ENCODE data around the gene ZNF446.
"Not testable (repeated sequence)": the region's sequence is repeated elsewhere in the genome, so short reads cannot be mapped to it uniquely, and the experiment has no call there.

Gene ZNF446

DNA sequence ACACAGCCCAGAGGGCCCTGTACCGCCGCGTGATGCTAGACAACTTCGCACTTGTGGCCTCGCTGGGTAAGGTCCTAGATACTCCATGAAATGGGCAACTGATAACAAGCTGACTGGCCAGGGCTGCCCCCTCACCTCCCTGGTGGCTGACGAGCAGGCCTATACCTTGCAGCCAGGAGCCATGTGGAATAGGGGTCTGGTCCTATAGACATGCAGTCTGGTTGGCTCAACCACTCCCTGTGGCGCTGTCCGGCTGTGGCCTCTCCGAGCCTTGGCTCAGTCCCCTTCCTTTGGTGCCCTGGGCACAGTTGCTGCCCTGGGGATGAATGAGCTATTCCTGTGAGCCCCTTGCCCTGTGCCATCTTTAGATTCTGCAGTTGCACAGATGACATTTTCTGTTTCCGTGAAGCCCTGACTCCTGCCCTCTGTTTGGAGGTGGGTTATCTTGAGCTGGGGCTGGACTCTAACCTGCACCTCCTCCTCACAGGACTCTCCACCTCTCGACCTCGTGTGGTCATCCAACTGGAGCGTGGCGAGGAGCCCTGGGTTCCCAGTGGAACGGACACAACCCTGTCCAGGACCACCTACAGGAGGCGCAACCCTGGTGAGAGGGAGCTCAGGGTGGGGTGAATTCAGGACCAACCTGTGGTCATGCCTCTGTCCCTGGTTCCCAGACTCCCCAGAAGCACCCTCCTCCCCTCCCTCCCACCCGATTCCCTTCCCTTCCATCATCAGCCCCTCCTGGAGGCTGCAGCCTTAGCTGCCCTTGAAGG lies 6.7 kb upstream of the ZNF446 start:
- Histone ChIP-seq H3K4me1 (peaks cover 31% of the 10 kb centered on the region), H3K9me3 (no peaks in the 10 kb centered on the region), H3K4me2 (no peak overlapping the region), H3K27me3 (peaks cover 21% of the 10 kb centered on the region), H3K27ac (no peak overlapping the region), H4K20me1 (peaks cover 48% of the 10 kb centered on the region), H3K4me3 (no peak overlapping the region), H3K36me3 (peaks cover 48% of the 10 kb centered on the region), H3K9ac (no peak overlapping the region)
- no peak for TF ChIP-seq Cebpa-rat (IDR thresholded peaks at IDR 0.05)

GRCh38 chr19:58470837-58471543 lies 5.2 kb upstream of the ZNF446 start:
- H3K4me3 ChIP-seq, H3K9ac ChIP-seq, H3K9me3 ChIP-seq, H3K4me2 ChIP-seq, H3K27ac ChIP-seq, H3K27me3 ChIP-seq: not testable (repeated sequence)
- Histone ChIP-seq H3K36me3 (peaks cover 48% of the 10 kb centered on the region), H3K4me1 (peaks cover 41% of the 10 kb centered on the region), H4K20me1 (peaks cover 56% of the 10 kb centered on the region)

GRCh38 chr19:58471736-58472135 lies 4.4 kb upstream of the ZNF446 start:
- Histone ChIP-seq H3K9ac (no peak overlapping the region), H3K4me1 (peaks cover 43% of the 10 kb centered on the region), H3K36me3 (peaks cover 48% of the 10 kb centered on the region), H3K9me3 (no peaks in the 10 kb centered on the region), H3K4me2 (no peak overlapping the region), H3K27ac (no peak overlapping the region), H3K27me3 (no peaks in the 10 kb centered on the region), H3K4me3 (no peak overlapping the region), H4K20me1 (peaks cover 56% of the 10 kb centered on the region)
- TF ChIP-seq Cebpa-rat (IDR thresholded peaks at IDR 0.05) = no peak

- peaks cover 38% of the 10 kb centered on the region for H4K20me1 ChIP-seq
- no peak overlapping the region for H3K27ac ChIP-seq
- H3K9me3 ChIP-seq = no peaks in the 10 kb centered on the region
- H3K4me2 ChIP-seq = peak overlapping the region; percentile 91
- H3K9ac ChIP-seq = peak overlapping the region; percentile 85
- H3K36me3 ChIP-seq = peaks cover 48% of the 10 kb centered on the region
- no peaks in the 10 kb centered on the region for H3K27me3 ChIP-seq
- peaks cover 43% of the 10 kb centered on the region for H3K4me1 ChIP-seq
- no peak for TF ChIP-seq Cebpa-rat (IDR thresholded peaks at IDR 0.05)
- H3K4me3 ChIP-seq = no peak overlapping the region
Measured at GRCh38 chr19:58473775-58474174, 2.4 kb upstream of the ZNF446 start.

GRCh38 chr19:58474291-58474996 lies 1.7 kb upstream of the ZNF446 start:
- Histone ChIP-seq H3K4me2 (peak overlapping the region; percentile 91), H3K27ac (peak overlapping the region; percentile 87), H4K20me1 (peaks cover 31% of the 10 kb centered on the region), H3K4me3 (peak overlapping the region; percentile 74), H3K36me3 (peaks cover 42% of the 10 kb centered on the region), H3K9me3 (no peaks in the 10 kb centered on the region), H3K9ac (peak overlapping the region; percentile 85), H3K4me1 (peaks cover 42% of the 10 kb centered on the region), H3K27me3 (no peaks in the 10 kb centered on the region)
- no peak for TF ChIP-seq Cebpa-rat (IDR thresholded peaks at IDR 0.05)

DNA sequence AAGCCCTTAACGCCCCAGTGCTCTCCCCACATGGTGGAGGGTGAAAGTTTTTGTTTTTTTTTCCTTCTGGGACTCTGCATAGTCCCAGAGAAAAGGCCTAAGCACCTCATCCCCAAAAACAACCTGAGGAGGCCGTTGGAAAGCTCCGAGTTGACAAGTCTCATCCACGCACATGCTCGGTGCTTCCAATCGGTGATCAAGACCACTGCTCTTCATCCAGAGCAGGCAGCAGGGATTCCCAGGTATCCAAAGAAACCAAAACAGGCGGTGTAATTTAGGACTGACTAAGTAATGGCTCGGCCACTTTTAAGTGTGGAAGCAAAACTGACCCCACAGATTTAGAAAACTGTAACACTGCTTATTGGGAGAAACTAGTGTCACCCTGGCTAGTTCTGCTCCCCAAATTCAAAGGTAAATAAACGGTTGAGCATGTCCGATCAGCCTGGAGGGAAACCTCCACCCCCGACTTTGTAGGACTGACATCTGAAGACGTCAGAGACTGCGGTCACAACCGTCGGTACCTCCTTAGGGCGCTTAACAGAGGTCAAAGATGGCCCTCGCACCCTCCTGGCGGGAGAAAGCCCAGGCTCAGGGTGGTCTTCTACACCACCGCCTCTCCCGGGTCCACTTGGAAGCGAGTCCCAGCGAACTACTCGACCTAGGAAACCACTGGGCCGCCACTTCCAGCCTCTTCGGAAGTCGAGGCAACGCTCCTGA lies 997 bp upstream of the ZNF446 start:
- Histone ChIP-seq H3K9ac (peak overlapping the region; percentile 85), H4K20me1 (peaks cover 29% of the 10 kb centered on the region), H3K4me3 (peak overlapping the region; percentile 74), H3K4me1 (peaks cover 42% of the 10 kb centered on the region), H3K27me3 (no peaks in the 10 kb centered on the region), H3K9me3 (no peaks in the 10 kb centered on the region), H3K4me2 (peak overlapping the region; percentile 91), H3K27ac (peak overlapping the region; percentile 87), H3K36me3 (peaks cover 40% of the 10 kb centered on the region)
- TF ChIP-seq Cebpa-rat (IDR thresholded peaks at IDR 0.05) = no peak

GRCh38 chr19:58476498-58477015 lies 405 bp downstream of the ZNF446 start:
- TF ChIP-seq Cebpa-rat (IDR thresholded peaks at IDR 0.05) = no peak
- H3K27ac ChIP-seq = peak overlapping the region; percentile 87

DNA sequence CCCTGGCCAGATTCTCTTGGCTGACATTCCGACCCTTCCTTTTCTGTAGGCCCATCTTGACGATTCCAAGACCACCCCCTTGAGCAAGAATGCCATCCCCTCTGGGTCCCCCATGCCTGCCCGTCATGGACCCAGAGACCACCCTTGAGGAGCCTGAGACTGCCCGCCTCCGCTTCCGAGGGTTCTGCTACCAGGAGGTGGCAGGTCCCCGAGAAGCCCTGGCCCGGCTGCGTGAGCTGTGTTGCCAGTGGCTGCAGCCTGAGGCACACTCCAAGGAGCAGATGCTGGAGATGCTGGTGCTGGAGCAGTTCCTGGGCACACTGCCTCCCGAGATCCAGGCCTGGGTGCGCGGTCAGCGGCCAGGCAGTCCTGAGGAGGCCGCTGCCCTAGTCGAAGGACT lies 978 bp downstream of the ZNF446 start:
- Histone ChIP-seq H4K20me1 (peaks cover 25% of the 10 kb centered on the region), H3K27ac (peak overlapping the region; percentile 87; the same call in 1 of the 2 replicates), H3K27me3 (no peaks in the 10 kb centered on the region), H3K36me3 (peaks cover 37% of the 10 kb centered on the region), H3K9me3 (no peaks in the 10 kb centered on the region), H3K4me3 (peak overlapping the region; percentile 74), H3K4me1 (peaks cover 57% of the 10 kb centered on the region), H3K9ac (peak overlapping the region; percentile 85; the same call in 1 of the 2 replicates), H3K4me2 (peak overlapping the region; percentile 91)
- no peak for TF ChIP-seq Cebpa-rat (IDR thresholded peaks at IDR 0.05)

More at GRCh38 chr19:58476498-58477015, 405 bp downstream of the ZNF446 start:
- H3K36me3 ChIP-seq = peaks cover 43% of the 10 kb centered on the region
- peak overlapping the region; percentile 91 for H3K4me2 ChIP-seq
- H4K20me1 ChIP-seq = peaks cover 29% of the 10 kb centered on the region
- no peaks in the 10 kb centered on the region for H3K27me3 ChIP-seq
- H3K9ac ChIP-seq = peak overlapping the region; percentile 85
- H3K4me3 ChIP-seq = peak overlapping the region; percentile 74
- H3K9me3 ChIP-seq = no peaks in the 10 kb centered on the region
- H3K4me1 ChIP-seq = peaks cover 53% of the 10 kb centered on the region

DNA sequence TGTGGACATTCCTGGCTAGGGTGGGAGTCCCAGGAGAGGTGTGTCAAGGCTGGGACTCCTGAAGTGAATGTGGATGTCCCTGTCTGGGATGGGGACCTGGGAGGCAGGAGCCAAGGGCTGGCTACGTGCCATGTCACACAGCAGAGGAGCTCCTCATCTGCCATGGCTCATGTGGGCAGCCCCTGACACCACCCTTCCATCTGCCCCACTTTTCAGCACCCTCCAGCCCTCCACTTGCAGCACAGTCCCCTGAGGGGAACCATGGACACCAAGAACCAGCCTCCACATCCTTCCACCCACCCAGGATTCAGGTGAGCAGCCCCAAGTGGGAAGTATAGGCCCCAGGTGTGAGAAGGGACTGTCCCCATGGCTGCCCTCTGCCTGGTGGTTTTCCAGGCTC lies 1.7 kb downstream of the ZNF446 start:
- H3K4me1 ChIP-seq = peaks cover 65% of the 10 kb centered on the region
- H3K36me3 ChIP-seq = peaks cover 30% of the 10 kb centered on the region
- H3K9me3 ChIP-seq = no peaks in the 10 kb centered on the region
- H3K9ac ChIP-seq = no peak overlapping the region
- H4K20me1 ChIP-seq = peaks cover 19% of the 10 kb centered on the region
- TF ChIP-seq Cebpa-rat (IDR thresholded peaks at IDR 0.05) = no peak
- H3K27me3 ChIP-seq = no peaks in the 10 kb centered on the region
- H3K27ac ChIP-seq = no peak overlapping the region
- no peak overlapping the region for H3K4me3 ChIP-seq
- H3K4me2 ChIP-seq = no peak overlapping the region
